GM19351 (cell line): ENCODE measurements around the gene SRY.
"Not testable (repeated sequence)": the region's sequence is repeated elsewhere in the genome, so short reads cannot be mapped to it uniquely, and the experiment has no call there.

Source experiments
- ATAC-seq: cut with Tn5 transposase; IDR thresholded peaks from one replicate; pipeline ENCODE4 v1.9.1; 2021; ENCODE audit warnings: mild to moderate bottlenecking, moderate library complexity; ENCODE audit not compliant: unreplicated experiment

SRY gene

GRCh38 chrY:2787600-2787999 is at the start of gene SRY:
Gene SRY, minus strand, starts transcription at chrY:2787682. Its CDS starts 79 bp downstream, at chrY:2787603.
- no peak for ATAC-seq

DNA sequence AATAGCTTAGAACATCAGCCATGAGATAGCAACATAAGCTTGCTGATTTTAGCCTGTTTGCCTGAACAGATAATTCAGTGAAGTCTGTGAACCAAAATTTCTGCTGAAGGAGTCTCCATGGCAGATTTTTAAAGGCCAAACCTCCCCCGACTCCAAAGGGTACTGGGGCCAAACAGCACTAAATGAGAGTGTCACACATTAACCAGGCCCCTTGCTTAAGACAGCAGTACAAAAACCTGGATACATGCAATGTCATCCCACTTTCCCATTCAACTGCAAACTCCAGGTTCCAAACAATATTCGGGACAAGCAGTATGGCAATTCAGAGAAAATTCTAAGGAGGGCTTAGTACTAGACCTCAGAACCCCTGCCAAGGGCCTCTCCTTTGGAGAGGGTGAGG is 49.6 kb upstream of the SRY start:
- ATAC-seq = no peak

- no peak for ATAC-seq
Measured at GRCh38 chrY:2835230-2835629, 47.7 kb upstream of the SRY start.

GRCh38 chrY:2828497-2828896 is 41.0 kb upstream of the SRY start:
- ATAC-seq = no peak

DNA sequence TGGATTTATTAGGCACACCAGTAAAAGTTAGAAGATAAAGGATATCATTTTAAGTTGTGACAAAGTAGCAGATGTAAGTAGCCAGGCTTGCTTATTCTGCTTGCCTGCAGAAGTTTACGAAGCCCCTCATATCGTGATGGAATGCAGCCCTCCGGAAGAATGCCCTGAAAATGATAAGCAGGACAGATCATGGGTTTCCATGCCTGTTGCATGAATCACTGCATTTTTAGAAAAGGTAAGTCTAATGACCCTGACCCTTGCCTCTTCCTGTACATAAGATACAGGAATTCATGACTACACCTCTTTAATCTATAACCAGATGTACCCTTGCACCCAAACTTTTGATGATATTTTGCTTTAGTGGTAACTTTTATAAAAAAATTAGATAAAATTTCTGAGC is 37.0 kb upstream of the SRY start:
- ATAC-seq = no peak

GRCh38 chrY:2817146-2817896 is 29.8 kb upstream of the SRY start:
- not testable (repeated sequence) for ATAC-seq

GRCh38 chrY:2800246-2800645 is 12.8 kb upstream of the SRY start:
- no peak for ATAC-seq

- ATAC-seq = no peak
Measured at GRCh38 chrY:2797991-2798390, 10.5 kb upstream of the SRY start.

DNA sequence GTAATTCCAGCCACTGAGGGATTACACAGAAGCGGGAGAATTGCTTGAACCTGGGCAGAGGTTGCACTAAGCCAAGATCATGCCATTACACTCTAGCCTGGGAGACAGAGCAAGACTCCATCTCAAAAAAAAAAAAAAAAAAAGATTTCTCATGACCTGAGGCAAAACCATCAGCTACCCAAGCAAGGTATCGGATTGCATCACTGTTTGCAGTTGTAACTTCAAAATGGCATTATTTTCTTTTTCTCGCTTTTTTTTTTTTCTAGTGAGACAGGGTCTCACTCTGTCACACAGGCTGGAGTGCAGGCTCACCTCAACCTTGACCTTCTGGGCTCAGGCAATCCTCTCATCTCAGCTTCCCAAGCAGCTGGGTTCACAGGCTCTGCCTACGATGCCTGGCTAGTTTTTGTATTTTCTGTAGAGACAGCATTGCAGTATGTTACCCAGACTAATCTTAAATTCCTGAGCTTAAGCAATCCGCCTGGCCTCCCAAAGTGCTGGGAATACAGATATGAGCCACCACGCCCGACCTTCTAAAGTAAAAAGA is 9.6 kb upstream of the SRY start:
- no peak for ATAC-seq

DNA sequence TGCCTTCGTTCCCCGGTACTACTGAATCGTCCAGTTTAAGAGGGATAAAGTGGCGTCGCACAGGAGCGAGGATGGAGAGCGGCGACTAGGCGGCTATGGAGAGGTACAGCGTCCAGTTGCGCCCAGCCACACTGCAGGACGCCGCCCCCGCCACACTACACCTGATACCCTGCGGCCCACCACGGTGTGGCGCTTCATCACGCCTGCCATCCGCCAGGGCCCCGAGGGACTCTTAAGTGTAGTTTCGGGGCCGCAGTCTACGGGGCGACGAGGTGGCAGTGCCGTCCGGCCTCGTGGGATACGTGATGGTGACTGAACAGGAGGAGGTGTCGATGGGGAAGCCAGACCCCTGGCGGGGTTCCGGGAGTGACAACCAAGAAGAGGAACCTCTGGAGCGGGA is 2.3 kb upstream of the SRY start:
- no peak for ATAC-seq

DNA sequence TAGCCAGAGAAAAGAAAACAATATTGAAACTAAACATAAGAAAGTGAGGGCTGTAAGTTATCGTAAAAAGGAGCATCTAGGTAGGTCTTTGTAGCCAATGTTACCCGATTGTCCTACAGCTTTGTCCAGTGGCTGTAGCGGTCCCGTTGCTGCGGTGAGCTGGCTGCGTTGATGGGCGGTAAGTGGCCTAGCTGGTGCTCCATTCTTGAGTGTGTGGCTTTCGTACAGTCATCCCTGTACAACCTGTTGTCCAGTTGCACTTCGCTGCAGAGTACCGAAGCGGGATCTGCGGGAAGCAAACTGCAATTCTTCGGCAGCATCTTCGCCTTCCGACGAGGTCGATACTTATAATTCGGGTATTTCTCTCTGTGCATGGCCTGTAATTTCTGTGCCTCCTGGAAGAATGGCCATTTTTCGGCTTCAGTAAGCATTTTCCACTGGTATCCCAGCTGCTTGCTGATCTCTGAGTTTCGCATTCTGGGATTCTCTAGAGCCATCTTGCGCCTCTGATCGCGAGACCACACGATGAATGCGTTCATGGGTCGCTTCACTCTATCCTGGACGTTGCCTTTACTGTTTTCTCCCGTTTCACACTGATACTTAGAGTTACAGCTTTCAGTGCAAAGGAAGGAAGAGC is 488 bp downstream of the SRY start:
- no peak for ATAC-seq
